Raji (cell line): Measurements from ENCODE around the gene DHDH.

Experiments used
- POLR2A ChIP-seq: IDR thresholded peaks from 2 replicates; pipeline ENCODE4 v1.6.1; 2011; ENCODE audit warnings: low read depth, low read length, control low read depth; ENCODE audit not compliant: insufficient read depth

The DHDH gene

DNA sequence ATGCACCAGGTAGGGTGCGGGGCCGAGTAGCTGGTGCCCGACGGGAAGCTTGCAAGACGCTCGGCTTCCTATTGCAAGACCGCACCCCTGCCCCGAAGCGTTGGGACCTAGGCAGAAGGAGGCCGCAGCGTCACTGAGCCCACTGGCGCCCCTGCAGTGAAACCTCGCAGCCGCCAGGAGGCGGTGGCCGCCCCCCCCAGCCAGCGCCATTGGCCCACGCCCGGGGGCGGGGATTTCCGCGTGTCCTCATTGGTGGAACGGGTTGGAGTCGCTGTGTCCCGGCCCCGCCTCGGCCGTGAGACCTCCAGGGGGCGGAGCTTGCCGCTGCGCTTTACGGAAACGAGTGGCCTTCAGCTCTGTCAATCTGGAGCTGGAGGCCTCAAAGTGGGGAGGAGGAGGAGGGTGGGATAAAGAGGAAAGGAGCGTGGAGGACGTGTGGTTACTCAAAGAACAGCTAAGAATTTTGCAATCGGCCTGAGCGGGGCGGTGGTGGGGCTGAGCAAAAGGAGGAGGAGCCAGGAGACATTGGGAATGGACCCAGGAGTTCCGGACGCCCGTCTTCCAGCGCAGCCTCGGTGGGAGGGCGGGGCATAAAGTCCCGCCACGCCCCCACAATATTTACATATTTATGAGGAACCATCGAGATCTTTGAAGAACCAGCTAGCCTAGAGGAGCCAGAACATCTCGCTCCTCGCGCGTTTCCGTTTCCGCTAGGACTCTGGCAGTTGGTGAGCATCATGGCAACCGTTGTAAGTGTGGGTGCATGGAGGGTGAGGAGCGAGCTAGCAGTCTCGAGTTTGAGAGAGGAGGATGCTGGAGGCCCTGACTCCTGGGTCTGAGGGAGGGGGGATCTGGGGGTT lies 59.9 kb downstream of the DHDH start, which contains the start of the genes GYS1 and RUVBL2:
TSS of gene GYS1 (minus strand) at position 135 of the 860 bp plus-strand sequence. CDS start 197 bp downstream, outside the sequence.
TSS of gene RUVBL2 (plus strand) at position 713 of the 860 bp plus-strand sequence. CDS start at position 738, 25 bp downstream.
- TF ChIP-seq POLR2A, result peak; percentile 98

DNA sequence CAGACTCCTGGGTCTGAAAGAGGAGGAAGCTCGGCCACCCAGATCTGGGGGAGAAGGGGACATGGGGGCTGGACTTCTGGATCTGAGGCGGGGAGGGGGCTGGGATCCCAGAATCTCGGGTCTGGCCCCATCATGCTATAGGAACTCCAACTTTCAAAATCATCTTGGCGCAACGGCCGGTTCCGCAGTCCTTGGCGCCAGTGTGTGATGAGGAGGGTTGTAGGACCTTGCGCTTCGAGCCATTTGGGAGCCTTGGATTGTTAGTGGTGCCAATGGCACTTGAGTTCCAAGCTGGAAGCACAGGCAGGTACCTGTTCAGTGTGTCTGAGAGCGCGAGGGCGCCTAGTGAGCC lies 60.5 kb downstream of the DHDH start:
- TF ChIP-seq POLR2A, result no peak
